GM12801 (cell line): ENCODE results near the gene SPSB3.

Experiments
- CTCF ChIP-seq: IDR thresholded peaks from one replicate; pipeline ENCODE4 v1.5.1; 2011; ENCODE audit warnings: control low read depth; ENCODE audit not compliant: insufficient read length; ENCODE audit errors: extremely low read depth

SPSB3 gene

GRCh38 chr16:1760911-1761310 lies 21.5 kb downstream of the SPSB3 start:
- no peak for TF ChIP-seq CTCF

GRCh38 chr16:1759511-1759910 lies 22.9 kb downstream of the SPSB3 start:
- no peak for TF ChIP-seq CTCF

- no peak for TF ChIP-seq CTCF
These were observed 23.4 kb downstream of the SPSB3 start for GRCh38 chr16:1758923-1759322.

DNA sequence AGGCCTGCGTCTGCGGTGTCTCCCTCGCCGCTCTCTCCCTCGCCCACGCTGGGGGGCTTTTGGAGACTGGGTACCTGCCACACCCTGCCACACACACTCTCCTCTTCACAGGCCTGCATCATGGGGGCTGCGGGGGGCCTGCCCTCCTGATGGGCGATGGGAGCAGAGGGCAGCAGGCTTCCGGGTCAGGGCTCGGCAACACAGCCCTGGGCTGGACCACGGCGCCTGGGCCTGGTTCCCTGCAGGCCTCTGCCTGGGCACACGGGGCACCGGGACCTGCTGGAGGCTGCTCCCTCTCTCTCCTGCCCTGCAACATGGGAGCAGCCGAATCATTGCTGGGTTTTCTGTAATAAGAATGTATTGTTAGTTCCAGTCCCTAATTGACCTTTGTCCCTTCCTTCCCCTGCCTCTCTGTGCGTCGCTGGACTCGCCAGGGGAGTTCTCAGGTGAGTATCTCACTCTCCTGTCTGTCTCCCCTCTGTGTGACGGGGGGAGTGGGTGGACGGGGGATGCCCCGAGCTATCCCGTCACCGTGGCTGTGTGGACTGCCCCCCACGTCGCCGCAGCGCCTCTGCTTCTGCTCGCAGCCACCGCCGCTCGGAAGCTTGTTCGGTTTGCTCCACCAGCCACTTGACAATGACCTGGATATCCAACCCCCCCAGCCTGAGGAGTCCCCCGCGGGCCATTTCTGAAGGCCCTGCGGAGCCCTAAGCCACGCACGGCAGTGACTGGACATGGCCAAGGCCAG lies 24.5 kb downstream of the SPSB3 start:
- no peak for TF ChIP-seq CTCF

- TF ChIP-seq CTCF: no peak
These were observed 28.2 kb downstream of the SPSB3 start for GRCh38 chr16:1754204-1754603.

GRCh38 chr16:1752853-1753252 lies 29.5 kb downstream of the SPSB3 start:
- no peak for TF ChIP-seq CTCF

DNA sequence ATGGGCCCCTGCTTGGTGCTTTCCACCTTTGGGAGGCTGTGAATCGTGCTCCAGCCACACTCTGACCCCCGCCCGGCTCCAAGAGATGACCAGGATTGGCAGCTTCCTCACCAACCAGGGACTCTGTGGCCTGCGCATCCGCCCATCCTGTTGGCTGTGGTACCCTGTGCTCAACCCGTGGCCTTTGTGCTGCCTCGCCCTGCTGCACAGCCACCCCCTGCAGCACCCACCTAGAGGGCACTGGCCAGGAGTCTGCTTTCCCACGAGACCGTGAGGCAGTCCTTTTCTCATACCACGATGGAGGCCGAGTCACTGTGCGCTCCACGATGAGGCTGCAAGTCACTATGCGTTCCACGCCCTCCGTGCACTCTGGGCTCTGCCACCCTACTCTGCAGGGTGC lies 30.4 kb downstream of the SPSB3 start:
- no peak for TF ChIP-seq CTCF
